Hepatocyte (in vitro differentiated cells): ENCODE results near the gene TXNDC17.

Experiments
- CTCF ChIP-seq: fragments of 200-600 bp; sonication (generic); IDR thresholded peaks from 2 replicates; pipeline ENCODE4 v1.5.1; 2016; ENCODE audit warnings: antibody characterized with exemption, mild to moderate bottlenecking; ENCODE audit not compliant: poor library complexity
- EZH2 ChIP-seq: fragments of 200-600 bp; sonication (generic); IDR thresholded peaks from 2 replicates; pipeline ENCODE4 v1.6.1; 2016; ENCODE audit warnings: antibody characterized with exemption, mild to moderate bottlenecking, borderline replicate concordance
- EZH2phosphoT487 ChIP-seq: fragments of 200-600 bp; sonication (generic); IDR thresholded peaks from one replicate; pipeline ENCODE4 v1.6.1; 2018; ENCODE audit warnings: antibody characterized with exemption, mild to moderate bottlenecking, low read depth, moderate library complexity; ENCODE audit not compliant: unreplicated experiment, severe bottlenecking

DNA sequence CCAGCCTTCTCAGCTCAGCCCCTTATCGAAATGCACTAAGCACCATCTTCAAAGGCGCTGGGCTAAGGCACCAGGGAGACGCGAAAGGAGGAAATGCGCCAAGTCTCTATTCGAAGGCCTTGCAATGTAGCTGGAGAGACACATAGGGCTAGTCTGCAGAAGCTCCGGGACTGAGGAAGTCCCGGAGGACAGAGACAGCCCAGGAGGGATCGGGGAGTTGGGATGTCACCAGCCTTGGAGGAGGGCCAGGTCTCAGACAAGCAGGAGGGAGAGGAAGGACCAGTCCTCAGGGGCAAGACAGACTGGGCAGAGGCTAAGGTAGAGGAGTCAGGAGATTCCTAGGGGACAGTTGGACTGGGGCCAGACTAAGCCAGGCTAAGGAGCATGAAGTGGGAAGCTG lies 19.2 kb downstream of the TXNDC17 start:
- no peak for TF ChIP-seq CTCF
- no peak for TF ChIP-seq EZH2phosphoT487
- no peak for TF ChIP-seq EZH2
